CD8-positive, alpha-beta memory T cell (primary cell): ENCODE results near the gene COL2A1. TPM values are rescaled to one million over a fixed set of nuclear protein-coding genes. Genes with fewer than 3 reads are reported as not detected.
A peak's percentile ranks its signal among the peaks of the same experiment; 100 is the strongest.

Experiments used
- CTCF ChIA-PET: fragments of 350-600 bp; sonication (Branson Sonifier 250); formaldehyde crosslinking; loops from one replicate; lab custom pipeline; 2021; ENCODE audit warnings: antibody characterized with exemption; lab: Charles Lee
- POLR2A ChIA-PET: fragments of 350-600 bp; sonication (Branson Sonifier 250); formaldehyde crosslinking; loops from one replicate; lab custom pipeline; 2021; ENCODE audit warnings: antibody characterized with exemption; lab: Charles Lee
- DNase-seq, 5 donors: peaks; one replicate each; pipeline versions ENCODE4 v3.0.0 to v3.0.0-alpha.2; 2020 to 2022; ENCODE audit warnings: mixed read lengths in 1 of 5
- H3K27ac ChIP-seq: one replicate; pipeline ENCODE4 v1.7.0; 2013; ENCODE audit warnings: low read depth, mild to moderate bottlenecking, low read length, moderate library complexity
- H3K27me3 ChIP-seq: 2 replicates; pipeline ENCODE4 v1.7.0; 2013; ENCODE audit warnings: low read length, mild to moderate bottlenecking; ENCODE audit not compliant: insufficient read depth, poor library complexity, severe bottlenecking
- H3K36me3 ChIP-seq: 2 replicates; pipeline ENCODE4 v1.7.0; 2013; ENCODE audit warnings: mild to moderate bottlenecking, low read length, moderate library complexity; ENCODE audit not compliant: insufficient read depth
- H3K4me1 ChIP-seq: 2 replicates; pipeline ENCODE4 v1.7.0; 2013; ENCODE audit warnings: mild to moderate bottlenecking, low read length, moderate library complexity; ENCODE audit not compliant: insufficient read depth
- H3K4me3 ChIP-seq: 2 replicates; pipeline ENCODE4 v1.7.0; 2013; ENCODE audit warnings: mild to moderate bottlenecking, low read length
- H3K9me3 ChIP-seq: 2 replicates; pipeline ENCODE4 v1.7.0; 2013; ENCODE audit warnings: mild to moderate bottlenecking, low read length
- H3K27ac Mint-ChIP-seq, 8 donors: one replicate each; pipeline ENCODE4 v1.8.0; 2020 to 2021; ENCODE audit warnings: mixed read lengths in 8 of 8, mild to moderate bottlenecking in 6 of 8, inconsistent platforms in 3 of 8, moderate library complexity in 3 of 8
- H3K27me3 Mint-ChIP-seq, 2 donors: one replicate each; pipeline ENCODE4 v1.8.0; 2020 to 2021; ENCODE audit warnings: mixed read lengths in 2 of 2, mild to moderate bottlenecking in 1 of 2, moderate library complexity in 1 of 2
- H3K36me3 Mint-ChIP-seq, 3 donors: one replicate each; pipeline ENCODE4 v1.8.0; 2020 to 2021; ENCODE audit warnings: mixed read lengths in 3 of 3, inconsistent platforms in 1 of 3, mild to moderate bottlenecking in 1 of 3
- H3K4me1 Mint-ChIP-seq, 3 donors: one replicate each; pipeline ENCODE4 v1.8.0; 2020 to 2021; ENCODE audit warnings: mixed read lengths in 3 of 3, inconsistent platforms in 1 of 3, mild to moderate bottlenecking in 1 of 3
- H3K4me3 Mint-ChIP-seq, 7 donors: one replicate each; pipeline ENCODE4 v1.8.0; 2020 to 2021; ENCODE audit warnings: mixed read lengths in 7 of 7, mild to moderate bottlenecking in 6 of 7, moderate library complexity in 4 of 7, inconsistent platforms in 2 of 7
- H3K9me3 Mint-ChIP-seq, 5 donors: one replicate each; pipeline ENCODE4 v1.8.0; 2020 to 2022; ENCODE audit warnings: mixed read lengths in 5 of 5, mild to moderate bottlenecking in 3 of 5, moderate library complexity in 2 of 5, inconsistent platforms in 1 of 5
- polyA plus RNA-seq: library from polyadenylated mRNA; unstranded; fragments of 300-500 nt; fragmentation: Illumina TruSeq; gene quantifications from one replicate; pipeline ENCODE4 v1.2.3, GENCODE V29; 2021
- total RNA-seq, 2 experiments: library from RNA; stranded (reverse); gene quantifications; one replicate each; pipeline ENCODE4 v1.2.3, GENCODE V29; 2021

Gene COL2A1
- total and polyA plus RNA-seq, 3 experiments from 2014 or later = not detected

GRCh38 chr12:48044396-48044795, 40.1 kb upstream of the COL2A1 start:
- CTCF ChIA-PET = no interaction called here
- H3K4me3 ChIP-seq = no peak overlapping the region
- Mint-ChIP-seq H3K27me3 (no peaks in the 10 kb centered on the region), H3K36me3 (peaks cover 0 to 68% (median 10%) of the 10 kb centered on the region in 3 donors), H3K27ac (no peak overlapping the region), H3K4me1 (no peaks in the 10 kb centered on the region), H3K9me3 (no peaks in the 10 kb centered on the region), H3K4me3 (no peak overlapping the region)
- H3K4me1 ChIP-seq = no peaks in the 10 kb centered on the region
- POLR2A ChIA-PET = no interaction called here
- no peaks in the 10 kb centered on the region for H3K27me3 ChIP-seq
- no peak for DNase-seq
- H3K36me3 ChIP-seq = peaks cover 34% of the 10 kb centered on the region
- no peak overlapping the region for H3K27ac ChIP-seq
- no peaks in the 10 kb centered on the region for H3K9me3 ChIP-seq

GRCh38 chr12:48043771-48044170, 39.5 kb upstream of the COL2A1 start:
- Mint-ChIP-seq H3K4me1 (no peaks in the 10 kb centered on the region), H3K27ac (peak overlapping the region in 1 of 8 donors; percentile 8), H3K36me3 (peaks cover 0 to 62% (median 10%) of the 10 kb centered on the region in 3 donors), H3K27me3 (no peaks in the 10 kb centered on the region), H3K4me3 (no peak overlapping the region), H3K9me3 (no peaks in the 10 kb centered on the region)
- Histone ChIP-seq H3K4me3 (no peak overlapping the region), H3K9me3 (no peaks in the 10 kb centered on the region), H3K27me3 (no peaks in the 10 kb centered on the region), H3K36me3 (peaks cover 33% of the 10 kb centered on the region), H3K27ac (no peak overlapping the region), H3K4me1 (no peaks in the 10 kb centered on the region)
- CTCF ChIA-PET = no interaction called here
- DNase-seq = no peak
- POLR2A ChIA-PET = no interaction called here

GRCh38 chr12:48041591-48042423, 37.5 kb upstream of the COL2A1 start:
- Mint-ChIP-seq H3K4me3 (no peak overlapping the region), H3K4me1 (peaks cover 3 to 8% (median 7%) of the 10 kb centered on the region in 3 donors), H3K9me3 (no peaks in the 10 kb centered on the region), H3K36me3 (peaks cover 0 to 43% (median 2%) of the 10 kb centered on the region in 3 donors), H3K27me3 (no peaks in the 10 kb centered on the region), H3K27ac (peak overlapping the region in 1 of 8 donors; percentile 55)
- CTCF ChIA-PET = no interaction called here
- H3K27me3 ChIP-seq = no peaks in the 10 kb centered on the region
- no peaks in the 10 kb centered on the region for H3K4me1 ChIP-seq
- POLR2A ChIA-PET = no interaction called here
- H3K9me3 ChIP-seq = no peaks in the 10 kb centered on the region
- DNase-seq = no peak
- peaks cover 22% of the 10 kb centered on the region for H3K36me3 ChIP-seq
- H3K4me3 ChIP-seq = no peak overlapping the region
- no peak overlapping the region for H3K27ac ChIP-seq

GRCh38 chr12:48040354-48040753, 36.1 kb upstream of the COL2A1 start:
- DNase-seq = no peak
- Histone ChIP-seq H3K27ac (no peak overlapping the region), H3K4me3 (no peak overlapping the region), H3K4me1 (no peaks in the 10 kb centered on the region), H3K27me3 (no peaks in the 10 kb centered on the region), H3K36me3 (peaks cover 11% of the 10 kb centered on the region), H3K9me3 (no peaks in the 10 kb centered on the region)
- peaks cover 3 to 8% (median 7%) of the 10 kb centered on the region in 3 donors for H3K4me1 Mint-ChIP-seq
- no peak overlapping the region for H3K27ac Mint-ChIP-seq
- H3K4me3 Mint-ChIP-seq = no peak overlapping the region
- ChIA-PET CTCF (no interaction called here), POLR2A (no interaction called here)
- H3K9me3 Mint-ChIP-seq = no peaks in the 10 kb centered on the region
- no peaks in the 10 kb centered on the region for H3K27me3 Mint-ChIP-seq
- peaks cover 0 to 28% (median 0%) of the 10 kb centered on the region in 3 donors for H3K36me3 Mint-ChIP-seq

GRCh38 chr12:48039151-48039550, 34.9 kb upstream of the COL2A1 start:
- no peak overlapping the region for H3K27ac ChIP-seq
- H3K4me3 ChIP-seq = no peak overlapping the region
- ChIA-PET POLR2A (no interaction called here), CTCF (no interaction called here)
- H3K9me3 ChIP-seq = no peaks in the 10 kb centered on the region
- Mint-ChIP-seq H3K9me3 (no peaks in the 10 kb centered on the region), H3K27ac (peak overlapping the region in 2 of 8 donors; percentile 14 to 40), H3K36me3 (peaks cover 0 to 17% (median 0%) of the 10 kb centered on the region in 3 donors), H3K4me3 (no peak overlapping the region), H3K27me3 (no peaks in the 10 kb centered on the region), H3K4me1 (peaks cover 3 to 8% (median 7%) of the 10 kb centered on the region in 3 donors)
- no peaks in the 10 kb centered on the region for H3K36me3 ChIP-seq
- no peak for DNase-seq
- H3K4me1 ChIP-seq = no peaks in the 10 kb centered on the region
- H3K27me3 ChIP-seq = no peaks in the 10 kb centered on the region

- H3K36me3 Mint-ChIP-seq = peaks cover 0 to 7% (median 0%) of the 10 kb centered on the region in 3 donors
- H3K9me3 Mint-ChIP-seq = no peaks in the 10 kb centered on the region
- H3K4me1 ChIP-seq = no peaks in the 10 kb centered on the region
- no peaks in the 10 kb centered on the region for H3K27me3 Mint-ChIP-seq
- no peaks in the 10 kb centered on the region for H3K36me3 ChIP-seq
- POLR2A ChIA-PET = no interaction called here
- CTCF ChIA-PET = no interaction called here
- DNase-seq = no peak
- peaks cover 3 to 8% (median 7%) of the 10 kb centered on the region in 3 donors for H3K4me1 Mint-ChIP-seq
- H3K4me3 ChIP-seq = no peak overlapping the region
- no peaks in the 10 kb centered on the region for H3K9me3 ChIP-seq
- H3K27ac ChIP-seq = no peak overlapping the region
- H3K27me3 ChIP-seq = no peaks in the 10 kb centered on the region
- H3K4me3 Mint-ChIP-seq = peak overlapping the region in 1 of 7 donors; percentile 67
- peak overlapping the region in 1 of 8 donors; percentile 95 for H3K27ac Mint-ChIP-seq
These were observed 33.8 kb upstream of the COL2A1 start for GRCh38 chr12:48038085-48038484.

- Mint-ChIP-seq H3K4me3 (peak overlapping the region in 1 of 7 donors; percentile 67), H3K27ac (peak overlapping the region in 1 of 8 donors; percentile 95), H3K4me1 (peaks cover 3 to 8% (median 7%) of the 10 kb centered on the region in 3 donors), H3K36me3 (peaks cover 0 to 2% (median 0%) of the 10 kb centered on the region in 3 donors), H3K27me3 (no peaks in the 10 kb centered on the region), H3K9me3 (no peaks in the 10 kb centered on the region)
- Histone ChIP-seq H3K27me3 (no peaks in the 10 kb centered on the region), H3K36me3 (no peaks in the 10 kb centered on the region), H3K9me3 (no peaks in the 10 kb centered on the region), H3K27ac (no peak overlapping the region), H3K4me1 (no peaks in the 10 kb centered on the region), H3K4me3 (no peak overlapping the region)
- no peak for DNase-seq
- ChIA-PET POLR2A (no interaction called here), CTCF (no interaction called here)
These were observed 33.1 kb upstream of the COL2A1 start for GRCh38 chr12:48037267-48037915.

GRCh38 chr12:48036818-48037217, 32.5 kb upstream of the COL2A1 start:
- Mint-ChIP-seq H3K27me3 (no peaks in the 10 kb centered on the region), H3K4me1 (peaks cover 3 to 8% (median 7%) of the 10 kb centered on the region in 3 donors), H3K27ac (no peak overlapping the region), H3K36me3 (no peaks in the 10 kb centered on the region), H3K4me3 (no peak overlapping the region), H3K9me3 (no peaks in the 10 kb centered on the region)
- CTCF ChIA-PET = no interaction called here
- Histone ChIP-seq H3K4me3 (no peak overlapping the region), H3K27me3 (no peaks in the 10 kb centered on the region), H3K27ac (no peak overlapping the region), H3K36me3 (no peaks in the 10 kb centered on the region), H3K9me3 (no peaks in the 10 kb centered on the region), H3K4me1 (no peaks in the 10 kb centered on the region)
- DNase-seq = no peak
- POLR2A ChIA-PET = no interaction called here
